ENCODE results near the gene KCNAB2. TPM values are rescaled to one million over a fixed set of nuclear protein-coding genes. Genes with fewer than 3 reads are reported as not detected.

The KCNAB2 gene
- total RNA-seq, 4 donors from 2014 or later = 9.9 to 42.2 (median 17.0) TPM

DNA sequence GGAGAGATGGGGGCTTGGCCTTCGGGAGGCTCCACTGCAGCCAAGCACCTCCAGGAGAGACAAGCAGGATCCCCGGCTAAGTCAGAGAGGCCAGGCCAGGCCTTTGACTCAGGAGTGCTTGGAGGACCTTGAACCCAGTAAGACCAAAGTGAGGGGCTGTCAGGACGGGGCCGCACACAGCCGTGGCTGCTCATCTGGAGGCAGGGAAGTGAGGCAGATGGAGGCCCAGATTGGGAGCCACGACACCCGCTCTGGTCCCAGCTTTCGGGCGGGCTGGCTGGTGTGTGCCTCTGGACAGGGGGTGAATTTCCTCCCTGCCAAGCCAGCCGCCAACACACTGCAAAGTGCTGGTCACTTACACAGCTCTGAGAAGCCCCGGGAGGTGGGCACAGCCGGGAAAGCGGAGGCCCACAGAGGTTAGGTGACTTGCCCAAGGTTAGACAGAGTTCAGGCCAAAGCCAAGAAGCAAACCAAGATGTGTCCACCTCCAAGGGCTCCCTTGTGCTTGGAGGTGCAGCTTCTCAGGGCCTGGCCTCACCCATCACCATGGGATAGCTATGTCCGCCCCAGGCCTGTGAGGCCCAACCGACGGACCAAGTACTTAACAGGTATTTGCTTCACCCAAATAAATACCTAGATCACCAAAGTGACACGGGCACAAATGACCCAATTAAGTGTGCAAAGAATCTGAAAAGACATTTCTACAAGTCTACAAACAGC lies 76.1 kb downstream of the KCNAB2 start:
- no peak for ATAC-seq (ENCODE audit: low FRiP score)
- TF ChIP-seq, protein P1, sequence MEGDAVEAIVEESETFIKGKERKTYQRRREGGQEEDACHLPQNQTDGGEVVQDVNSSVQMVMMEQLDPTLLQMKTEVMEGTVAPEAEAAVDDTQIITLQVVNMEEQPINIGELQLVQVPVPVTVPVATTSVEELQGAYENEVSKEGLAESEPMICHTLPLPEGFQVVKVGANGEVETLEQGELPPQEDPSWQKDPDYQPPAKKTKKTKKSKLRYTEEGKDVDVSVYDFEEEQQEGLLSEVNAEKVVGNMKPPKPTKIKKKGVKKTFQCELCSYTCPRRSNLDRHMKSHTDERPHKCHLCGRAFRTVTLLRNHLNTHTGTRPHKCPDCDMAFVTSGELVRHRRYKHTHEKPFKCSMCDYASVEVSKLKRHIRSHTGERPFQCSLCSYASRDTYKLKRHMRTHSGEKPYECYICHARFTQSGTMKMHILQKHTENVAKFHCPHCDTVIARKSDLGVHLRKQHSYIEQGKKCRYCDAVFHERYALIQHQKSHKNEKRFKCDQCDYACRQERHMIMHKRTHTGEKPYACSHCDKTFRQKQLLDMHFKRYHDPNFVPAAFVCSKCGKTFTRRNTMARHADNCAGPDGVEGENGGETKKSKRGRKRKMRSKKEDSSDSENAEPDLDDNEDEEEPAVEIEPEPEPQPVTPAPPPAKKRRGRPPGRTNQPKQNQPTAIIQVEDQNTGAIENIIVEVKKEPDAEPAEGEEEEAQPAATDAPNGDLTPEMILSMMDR (IDR thresholded peaks at IDR 0.05) = no peak
- DNase-seq (ENCODE audit: low spot score) = no peak

- DNase-seq (ENCODE audit: low spot score) = no peak
- TF ChIP-seq, protein P1 (IDR thresholded peaks at IDR 0.05) = no peak
- ATAC-seq (ENCODE audit: low FRiP score) = no peak
Measured at GRCh38 chr1:6123083-6123482, 77.4 kb downstream of the KCNAB2 start.

DNA sequence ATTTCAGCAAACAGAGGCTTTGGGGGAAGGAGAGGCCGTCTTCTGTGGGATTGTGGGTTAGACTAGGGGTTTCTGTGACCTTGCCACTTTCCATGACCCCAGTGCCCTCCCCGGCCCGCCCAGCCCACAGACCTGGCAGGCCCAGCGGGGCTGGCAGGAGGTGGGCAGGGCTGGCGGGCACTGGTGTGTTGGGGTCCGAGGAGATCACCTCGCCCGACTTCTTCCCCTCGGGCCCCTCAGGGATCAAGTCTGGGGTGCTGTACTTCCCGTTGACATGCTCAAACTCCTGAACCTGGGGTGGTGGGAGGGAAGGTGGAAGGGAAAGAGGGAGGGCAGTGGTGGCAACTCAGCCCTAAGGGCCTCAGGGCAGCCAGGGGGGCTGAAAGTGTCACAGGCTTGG lies 78.1 kb downstream of the KCNAB2 start:
- no peak for DNase-seq (ENCODE audit: low spot score)
- TF ChIP-seq, protein P1 (IDR thresholded peaks at IDR 0.05) = no peak
- no peak for ATAC-seq (ENCODE audit: low FRiP score)

DNA sequence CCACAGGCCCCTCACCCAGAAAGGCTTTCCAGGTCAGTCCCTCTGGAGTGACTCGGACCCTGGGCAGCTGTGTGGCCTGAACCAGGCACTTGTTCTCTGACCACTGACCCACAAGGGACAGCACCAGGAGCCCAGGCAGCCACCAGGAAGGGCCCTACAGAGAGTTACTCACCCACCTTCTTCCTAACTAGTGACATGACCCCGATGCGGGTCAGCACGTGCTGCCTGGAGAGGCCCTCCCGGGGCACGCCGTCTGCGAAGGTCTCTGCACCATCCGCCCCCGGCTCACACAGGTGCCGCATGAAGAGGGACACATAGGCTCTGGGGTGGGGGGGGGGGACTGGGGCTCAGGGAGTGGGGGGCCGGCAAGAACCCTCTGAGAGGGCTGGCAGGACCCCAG lies 78.7 kb downstream of the KCNAB2 start:
- TF ChIP-seq, protein P1 (IDR thresholded peaks at IDR 0.05) = no peak
- no peak for ATAC-seq (ENCODE audit: low FRiP score)

GRCh38 chr1:6124746-6125365 lies 79.2 kb downstream of the KCNAB2 start:
- TF ChIP-seq, protein P1 (IDR thresholded peaks at IDR 0.05) = no peak
- ATAC-seq (ENCODE audit: low FRiP score) (no peak), DNase-seq (ENCODE audit: low spot score) (no peak)

More for the DNA sequence above, 78.7 kb downstream of the KCNAB2 start:
- no peak for DNase-seq (ENCODE audit: low spot score)

GRCh38 chr1:6125366-6125765 lies 79.7 kb downstream of the KCNAB2 start:
- DNase-seq (ENCODE audit: low spot score) (no peak), ATAC-seq (ENCODE audit: low FRiP score) (no peak)
- TF ChIP-seq, protein P1 (IDR thresholded peaks at IDR 0.05) = no peak

GRCh38 chr1:6126028-6126427 lies 80.3 kb downstream of the KCNAB2 start:
- TF ChIP-seq, protein P1 (IDR thresholded peaks at IDR 0.05) = no peak
- DNase-seq (ENCODE audit: low spot score) = no peak
- ATAC-seq (ENCODE audit: low FRiP score) = no peak

Measured in omental fat pad (tissue), 4 donors.